ENCODE data around the gene CIRBP. TPM values are rescaled to one million over a fixed set of nuclear protein-coding genes. Genes with fewer than 3 reads are reported as not detected.
A peak's percentile ranks its signal among the peaks of the same experiment; 100 is the strongest.

CIRBP gene
- total RNA-seq, 2 experiments from 2014 or later: 278 to 309 TPM

DNA sequence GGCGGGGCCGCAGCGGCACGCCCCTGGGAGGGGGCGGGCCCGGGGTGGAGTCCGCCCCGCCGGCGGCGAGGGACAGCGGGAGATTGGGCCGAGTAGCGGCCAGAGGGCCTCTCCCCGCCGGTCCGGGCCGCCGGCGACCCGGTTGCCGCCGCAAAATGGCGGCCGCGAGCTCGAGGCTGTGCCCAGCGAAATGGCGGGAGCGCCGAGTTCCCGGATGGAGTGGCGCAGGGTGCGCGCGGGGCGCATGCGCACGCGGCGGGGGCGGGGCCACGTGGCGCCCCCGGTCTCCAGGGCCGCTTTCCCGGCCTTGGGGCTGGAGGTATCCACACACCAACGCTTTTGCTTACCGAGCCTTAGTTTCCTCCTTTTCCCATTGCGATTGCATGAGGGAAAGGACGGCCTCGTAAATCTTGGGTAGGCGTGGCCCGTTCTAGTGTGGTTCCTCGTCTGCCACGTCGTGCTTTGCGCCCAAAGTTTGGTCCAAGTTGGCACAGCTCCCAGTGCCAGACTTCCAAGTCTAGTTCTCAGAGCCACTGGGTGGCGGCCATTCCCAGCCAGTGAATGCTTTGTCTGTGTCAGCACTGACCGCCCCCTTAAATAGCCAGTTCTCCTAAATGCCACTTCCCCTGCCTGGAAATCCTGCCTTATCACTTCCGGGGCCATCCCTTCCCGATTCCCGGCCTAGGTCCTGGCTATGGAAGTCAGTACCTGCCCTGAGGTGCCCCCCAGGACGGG lies 513 bp downstream of the CIRBP start:
- Histone ChIP-seq H3K79me2 (ENCODE audit: insufficient read depth, low read depth, low read length) (peaks cover 46% of the 10 kb centered on the region), H2AFZ (ENCODE audit: low read length) (no peak overlapping the region), H3K4me3 (ENCODE audit: low read depth, low read length, poor library complexity, severe bottlenecking) (peak overlapping the region; percentile 82), H3K36me3 (ENCODE audit: insufficient read depth, low read length) (peaks cover 50% of the 10 kb centered on the region), H3K9me2 (ENCODE audit: insufficient read depth, low read length) (no peaks in the 10 kb centered on the region), H3K27ac (ENCODE audit: low read depth, low read length, poor library complexity, severe bottlenecking) (peak overlapping the region; percentile 69), H3K4me2 (ENCODE audit: low read length) (peak overlapping the region; percentile 100), H3K9me3 (ENCODE audit: low read length) (no peaks in the 10 kb centered on the region), H4K20me1 (ENCODE audit: insufficient read depth, low read length) (peaks cover 3% of the 10 kb centered on the region; the same call in 1 of the 2 replicates), H3K4me1 (ENCODE audit: insufficient read depth, low read length, poor library complexity, severe bottlenecking) (peaks cover 85% of the 10 kb centered on the region)
- BruUV-seq (replicated peaks): no TSS peak
- CTCF ChIA-PET (ENCODE audit: unreplicated experiment): interaction anchor here (0.6 to 2.1 kb wide), 3 partner anchors 25 to 540 kb away, joined by 3 to 16 read pairs (median 5); no protein-coding TSS in a partner anchor
- intact Hi-C loops (cut with micrococcal nuclease; ENCODE audit: unreplicated experiment): loop anchor here (5.0 to 10.0 kb wide), 2 partner anchors 245 to 378 kb away; partner anchors contain the start of genes CNN2, RNU6-2 and TMEM259
- TF ChIP-seq EZH2phosphoT487 (IDR thresholded peaks at IDR 0.05; ENCODE audit: borderline replicate concordance, low read depth, low read length) (no peak), CTCF (conservative IDR thresholded peaks at IDR 0.05; ENCODE audit: low read length) (no peak)
- DNase-seq (ENCODE audit: low spot score): peak; percentile 93
- POLR2A ChIA-PET: interaction anchor here (0.6 to 1.0 kb wide), 5 partner anchors 16 to 989 kb away, joined by 3 to 23 read pairs (median 4); partner anchors contain the start of gene GPX4

DNA sequence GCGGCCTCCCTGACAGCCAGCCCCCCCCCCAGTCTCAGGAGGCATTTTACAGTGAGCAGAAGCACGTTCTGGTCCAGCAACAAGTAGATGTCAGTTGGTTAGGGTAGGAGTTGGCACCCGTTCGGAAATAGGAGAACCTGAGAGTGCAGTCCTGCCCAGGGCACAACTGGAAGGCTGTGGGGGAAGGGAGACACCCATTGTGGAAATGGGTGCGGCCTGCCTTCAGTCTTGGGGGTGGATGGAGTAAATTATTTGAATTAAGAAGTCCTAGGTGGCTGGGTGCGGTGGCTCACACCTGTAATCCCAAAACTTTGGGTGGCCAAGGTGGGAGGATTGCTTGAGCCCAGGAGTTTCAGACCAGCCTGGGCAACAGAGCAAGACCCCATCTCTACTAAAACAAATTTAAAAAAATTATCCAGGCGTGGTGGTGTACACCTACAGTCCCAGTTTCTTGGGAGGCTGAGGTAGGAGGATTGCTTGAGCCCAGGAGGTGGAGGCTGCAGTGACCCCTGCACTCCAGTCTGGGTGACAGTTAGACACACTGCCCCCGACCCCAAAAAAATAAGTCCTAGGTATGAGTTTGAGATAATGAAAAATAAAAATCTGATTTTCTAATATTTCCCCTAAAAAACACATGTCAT lies 1.2 kb downstream of the CIRBP start:
- intact Hi-C loops (cut with micrococcal nuclease; ENCODE audit: unreplicated experiment): no loop called here
- peak; percentile 47 for DNase-seq (ENCODE audit: low spot score)
- POLR2A ChIA-PET: no interaction called here

More for the DNA sequence above, 1.2 kb downstream of the CIRBP start:
- Histone ChIP-seq H3K9me3 (ENCODE audit: low read length) (no peaks in the 10 kb centered on the region), H3K4me2 (ENCODE audit: low read length) (peak overlapping the region; percentile 100), H3K79me2 (ENCODE audit: insufficient read depth, low read depth, low read length) (peaks cover 46% of the 10 kb centered on the region), H2AFZ (ENCODE audit: low read length) (no peak overlapping the region), H3K4me3 (ENCODE audit: low read depth, low read length, poor library complexity, severe bottlenecking) (peak overlapping the region; percentile 82), H3K36me3 (ENCODE audit: insufficient read depth, low read length) (peaks cover 56% of the 10 kb centered on the region), H4K20me1 (ENCODE audit: insufficient read depth, low read length) (peaks cover 3% of the 10 kb centered on the region; the same call in 1 of the 2 replicates), H3K27ac (ENCODE audit: low read depth, low read length, poor library complexity, severe bottlenecking) (peak overlapping the region; percentile 69), H3K9me2 (ENCODE audit: insufficient read depth, low read length) (no peaks in the 10 kb centered on the region), H3K4me1 (ENCODE audit: insufficient read depth, low read length, poor library complexity, severe bottlenecking) (peaks cover 81% of the 10 kb centered on the region)
- CTCF ChIA-PET (ENCODE audit: unreplicated experiment): no interaction called here
- BruUV-seq (replicated peaks): TSS peak; percentile 53
- no peak for TF ChIP-seq CTCF (conservative IDR thresholded peaks at IDR 0.05; ENCODE audit: low read length)

Measured in OCI-LY7 (cell line).